SH-SY5Y (cell line): ENCODE results near the gene STIP1.

Source experiments
- GATA2 ChIP-seq: IDR thresholded peaks from 2 replicates; pipeline ENCODE4 v1.6.1; 2011; ENCODE audit warnings: mild to moderate bottlenecking, low read depth, low read length
- GATA3 ChIP-seq: IDR thresholded peaks from 2 replicates; pipeline ENCODE4 v1.6.1; 2011; ENCODE audit warnings: low read depth, mild to moderate bottlenecking, low read length, moderate library complexity

DNA sequence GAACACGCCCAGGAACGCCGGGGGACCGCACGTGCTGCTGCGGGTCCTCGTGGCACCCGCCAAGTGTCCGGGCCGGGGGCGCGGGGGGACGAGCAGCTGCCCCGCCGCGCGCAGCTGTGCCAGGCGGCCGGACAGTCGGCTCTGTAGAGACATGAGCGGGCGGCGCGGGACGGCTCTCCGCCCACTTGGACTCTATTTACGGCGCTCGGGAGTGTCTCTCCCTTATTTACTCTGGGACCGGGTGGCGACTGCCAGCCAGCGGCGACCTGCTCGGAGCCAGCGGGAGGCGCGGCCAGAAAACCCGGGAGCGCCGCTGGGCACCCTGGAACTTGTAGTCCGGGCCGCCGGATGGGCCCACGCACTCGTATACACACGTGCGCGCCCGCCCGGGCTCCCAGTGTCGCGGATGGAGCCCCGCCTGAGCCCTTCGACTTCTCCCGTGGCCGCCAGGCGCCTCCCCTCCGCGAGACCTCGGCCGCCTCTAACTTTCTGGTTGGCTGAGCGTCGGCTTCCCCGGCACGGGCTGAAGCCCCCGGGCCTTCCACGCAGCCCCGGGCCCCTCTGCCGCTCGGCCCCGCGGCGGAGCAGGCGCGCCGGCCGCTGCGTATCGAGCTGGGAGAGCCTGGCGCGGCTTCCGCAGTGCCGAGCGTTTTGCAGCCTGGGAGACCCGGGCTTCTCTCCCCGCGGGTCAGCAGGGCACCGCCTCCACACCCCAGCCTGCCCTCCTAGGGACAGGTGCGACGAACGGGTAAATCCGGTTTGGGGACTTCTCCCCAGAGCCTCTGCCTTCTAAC lies 19.9 kb upstream of the STIP1 start, which contains the start of gene MACROD1:
- no peak for TF ChIP-seq GATA3
- no peak for TF ChIP-seq GATA2
